ENCODE results near the gene SLC43A2. TPM values are rescaled to one million over a fixed set of nuclear protein-coding genes. Genes with fewer than 3 reads are reported as not detected.
A peak's percentile ranks its signal among the peaks of the same experiment; 100 is the strongest.

Gene SLC43A2
- total RNA-seq, 2 donors from 2014 or later = 9.5 to 16.9 TPM

GRCh38 chr17:1645207-1646171 is 16.9 kb upstream of the SLC43A2 start, which contains the start of gene SCARF1:
SCARF1 (minus strand) TSS chr17:1645732; CDS start chr17:1645697, 35 bp downstream.
- DNase-seq (ENCODE audit: low spot score) = peak; percentile 85
- intact Hi-C loops (cut with DNase I) = loop anchor here (5.0 kb wide), 1 partner anchor 68 kb away; no protein-coding TSS in a partner anchor

GRCh38 chr17:1644493-1645206 is 16.0 kb upstream of the SLC43A2 start:
- no peak for DNase-seq (ENCODE audit: low spot score)
- intact Hi-C loops (cut with DNase I) = loop anchor here (5.0 kb wide), 1 partner anchor 67 kb away; no protein-coding TSS in a partner anchor

- intact Hi-C loops (cut with DNase I) = no loop called here
Measured at GRCh38 chr17:1643999-1644492, 15.4 kb upstream of the SLC43A2 start.

DNA sequence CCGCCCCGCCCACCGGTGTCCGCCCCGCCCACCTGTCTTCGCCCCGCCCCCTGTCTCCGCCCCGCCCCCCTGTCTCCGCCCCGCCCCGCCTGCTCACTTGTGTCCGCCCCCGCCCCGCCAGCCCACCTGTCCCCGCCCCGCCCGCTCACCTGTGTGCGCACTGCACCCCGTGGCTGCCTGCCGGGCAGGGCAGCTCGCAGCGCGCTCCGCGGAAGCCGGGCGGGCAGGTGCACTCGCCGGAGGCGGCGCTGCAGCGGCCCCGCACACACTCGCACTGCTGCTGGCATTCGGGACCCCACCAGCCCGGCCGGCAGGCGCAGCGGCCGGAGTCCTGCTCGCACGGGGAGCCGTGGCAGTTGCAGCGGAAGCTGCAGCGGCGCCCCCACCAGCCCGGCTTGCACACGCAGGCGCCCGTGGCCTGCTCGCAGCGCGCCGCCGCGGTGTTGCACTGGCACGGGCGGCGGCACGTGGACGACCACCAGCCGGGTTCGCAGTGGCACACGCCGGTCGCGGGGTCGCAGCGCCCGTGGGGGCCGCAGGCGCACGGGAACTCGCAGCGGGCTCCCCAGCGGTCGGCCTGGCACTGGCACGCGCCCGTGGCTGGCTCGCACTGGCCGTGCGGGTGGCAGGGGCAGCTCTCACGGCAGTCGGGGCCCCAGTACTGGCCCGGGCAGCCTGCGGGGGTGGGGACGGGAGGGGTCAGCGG is 14.8 kb upstream of the SLC43A2 start:
- intact Hi-C loops (cut with DNase I) = no loop called here
- DNase-seq (ENCODE audit: low spot score) = no peak

More at GRCh38 chr17:1643999-1644492, 15.4 kb upstream of the SLC43A2 start:
- no peak for DNase-seq (ENCODE audit: low spot score)

DNA sequence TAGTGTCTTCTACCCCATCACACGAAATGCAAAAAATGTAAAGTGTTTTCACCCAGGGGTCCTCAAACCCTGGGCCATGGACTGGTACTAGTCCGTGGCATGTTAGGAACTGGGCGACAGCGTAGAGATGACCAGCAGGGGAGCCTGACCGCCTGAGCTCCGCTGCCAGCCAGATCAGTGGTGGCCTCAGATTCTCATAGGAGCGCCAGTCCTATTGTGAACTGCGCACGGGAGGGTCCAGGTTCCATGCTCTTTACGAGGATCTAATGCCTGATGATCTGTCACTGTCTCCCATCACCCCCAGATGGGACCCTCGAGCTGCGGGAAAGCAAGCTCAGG is 12.4 kb upstream of the SLC43A2 start:
- intact Hi-C loops (cut with DNase I) = no loop called here
- DNase-seq (ENCODE audit: low spot score) = no peak

- intact Hi-C loops (cut with DNase I) = no loop called here
- no peak for DNase-seq (ENCODE audit: low spot score)
Measured at GRCh38 chr17:1640329-1641064, 11.9 kb upstream of the SLC43A2 start.

DNA sequence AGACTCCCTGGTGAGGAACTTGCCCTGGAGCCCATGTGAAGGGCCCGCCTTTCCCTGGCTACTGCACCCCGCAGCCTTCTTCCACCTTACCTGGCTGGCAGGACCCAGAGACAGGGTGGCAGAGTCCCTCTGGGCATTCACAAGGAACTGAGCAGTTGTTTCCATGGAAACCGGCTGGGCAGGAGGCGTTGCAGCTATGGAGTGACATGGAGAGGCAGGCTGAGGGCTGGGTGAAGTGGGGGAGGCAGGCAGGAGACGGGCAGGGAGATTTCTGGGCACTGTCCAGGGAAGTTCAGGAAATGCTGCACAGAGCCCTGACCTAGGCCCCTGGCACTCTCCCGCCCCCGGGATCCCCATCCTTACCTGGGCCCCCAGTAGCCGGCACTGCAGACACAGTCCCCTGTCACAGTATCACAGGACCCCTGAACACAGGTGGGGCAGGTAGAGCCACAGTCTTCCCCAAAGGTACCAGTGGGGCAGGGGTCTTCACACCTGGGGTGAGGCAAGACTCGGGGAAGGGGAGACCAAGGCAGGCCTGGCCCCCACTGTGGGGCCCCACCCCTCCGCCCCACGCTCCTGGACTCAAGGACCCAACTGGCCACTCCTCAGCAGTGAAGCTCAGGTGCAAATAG is 11.0 kb upstream of the SLC43A2 start:
- DNase-seq (ENCODE audit: low spot score) = no peak
- intact Hi-C loops (cut with DNase I) = no loop called here

DNA sequence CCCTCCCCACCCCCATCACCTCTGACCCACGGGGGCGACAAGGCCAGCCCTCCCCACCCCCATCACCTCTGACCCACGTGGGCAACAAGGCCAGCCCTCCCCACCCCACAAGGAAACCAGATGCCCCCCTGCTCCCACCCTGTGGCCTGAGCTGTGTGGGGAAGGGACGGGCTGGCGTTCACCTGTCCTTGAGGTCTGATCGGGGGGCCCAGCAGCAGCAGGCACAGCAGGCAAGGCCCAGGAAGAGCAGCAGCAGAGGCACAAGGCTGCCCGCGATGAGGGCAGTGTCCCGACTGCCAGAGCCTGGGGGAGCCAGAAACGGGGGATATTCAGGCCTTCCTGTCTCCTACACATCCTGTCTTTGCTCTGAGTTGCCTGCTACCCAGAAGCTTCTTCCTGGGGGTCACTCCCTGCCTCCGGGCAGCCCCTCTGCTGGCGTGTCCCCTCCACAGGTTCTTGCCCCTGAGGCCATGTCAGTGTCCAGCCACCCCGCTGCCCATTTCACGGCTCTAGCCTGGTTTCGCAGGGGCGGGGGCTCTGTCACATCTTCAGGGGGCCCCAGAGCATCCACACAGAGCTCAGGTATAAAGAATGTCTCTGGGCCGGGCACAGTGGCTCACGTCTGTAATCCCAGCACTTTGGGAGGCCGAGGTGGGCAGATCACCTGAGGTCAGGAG is 10.1 kb upstream of the SLC43A2 start:
- intact Hi-C loops (cut with DNase I) = no loop called here
- DNase-seq (ENCODE audit: low spot score) = no peak

DNA sequence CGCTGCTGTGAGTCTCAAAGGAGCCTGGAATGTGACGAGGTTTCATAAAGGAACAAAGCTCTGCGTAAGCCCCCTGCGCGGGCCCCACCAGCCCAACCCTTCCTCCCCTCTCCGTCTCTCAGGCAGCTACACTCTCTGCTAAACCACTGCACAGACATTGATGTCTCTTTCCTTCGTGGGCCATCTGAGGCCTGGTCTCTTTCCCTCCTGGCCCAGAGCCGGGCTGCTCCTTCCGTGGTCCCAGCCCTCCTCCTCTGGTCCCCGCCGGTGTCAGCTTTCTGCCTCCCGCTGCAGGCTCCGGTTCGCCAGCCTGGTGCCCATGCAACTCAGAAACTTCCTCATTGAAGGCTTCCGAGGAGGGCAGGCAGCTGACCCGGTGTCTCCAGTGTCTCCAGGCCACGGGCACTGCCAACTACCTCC is 9.5 kb upstream of the SLC43A2 start:
- DNase-seq (ENCODE audit: low spot score) = no peak
- intact Hi-C loops (cut with DNase I) = no loop called here

- no peak for DNase-seq (ENCODE audit: low spot score)
- intact Hi-C loops (cut with DNase I) = no loop called here
Measured at GRCh38 chr17:1636732-1637285, 8.2 kb upstream of the SLC43A2 start.

DNA sequence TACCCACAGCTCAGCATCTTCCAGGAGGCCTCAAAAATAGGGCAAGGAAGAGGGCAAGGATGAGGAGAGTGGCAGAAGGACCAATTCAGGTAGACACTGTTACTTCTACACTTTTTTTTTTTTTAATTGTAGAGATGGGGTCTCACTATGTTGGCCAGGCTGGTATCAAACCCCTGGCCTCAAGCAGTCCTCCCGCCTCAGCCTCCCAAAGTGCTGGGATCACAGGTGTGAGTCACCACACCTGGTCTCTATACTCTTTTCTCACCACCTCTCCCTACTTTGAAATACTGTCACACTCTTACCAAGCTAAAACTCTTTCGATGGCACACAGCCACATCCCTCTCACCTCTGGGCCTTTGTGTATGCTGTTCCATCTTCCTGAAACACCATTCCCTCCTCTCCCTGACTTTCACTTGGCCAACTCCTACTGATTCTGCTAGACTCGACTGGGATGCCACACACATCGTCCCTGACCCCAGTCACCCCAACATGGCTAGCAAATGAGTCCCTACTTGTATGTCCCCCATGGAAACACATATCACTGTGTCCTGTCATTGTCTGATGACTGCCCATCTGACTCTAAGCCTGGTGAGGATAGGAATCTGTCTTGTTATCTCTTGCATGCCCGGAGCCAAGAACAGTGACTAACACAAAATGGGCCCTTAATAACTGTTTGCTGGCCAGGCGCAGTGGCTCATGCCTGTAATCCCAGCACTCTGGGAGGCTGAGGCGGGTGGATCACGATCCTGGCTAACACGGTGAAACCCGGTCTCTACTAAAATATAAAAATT is 7.2 kb upstream of the SLC43A2 start:
- DNase-seq (ENCODE audit: low spot score) = no peak
- intact Hi-C loops (cut with DNase I) = no loop called here

GRCh38 chr17:1634841-1635650 is 6.4 kb upstream of the SLC43A2 start:
- intact Hi-C loops (cut with DNase I) = no loop called here
- DNase-seq (ENCODE audit: low spot score) = no peak

- intact Hi-C loops (cut with DNase I) = no loop called here
- no peak for DNase-seq (ENCODE audit: low spot score)
Measured at GRCh38 chr17:1630662-1631061, 2.0 kb upstream of the SLC43A2 start.

- DNase-seq (ENCODE audit: low spot score) = no peak
- intact Hi-C loops (cut with DNase I) = loop anchor here (5.0 kb wide), 2 partner anchors 37 to 52 kb away; no protein-coding TSS in a partner anchor
Measured at GRCh38 chr17:1629504-1630310, 1.1 kb upstream of the SLC43A2 start.
